Tibial artery (tissue), 4 donors: ENCODE results near the gene TTC12.

ENCODE experiments used
- DNase-seq, 2 donors: peaks; one replicate each; pipeline ENCODE4 v3.0.0-alpha.2; 2019
- H3K27ac ChIP-seq, 2 donors: fragments of 200-600 bp; sonication (generic) in 1 of 2; 1 replicate in 1 of 2; 2 replicates in 1 of 2; pipeline ENCODE4 v1.5.1; 2018 to 2019; ENCODE audit warnings: mild to moderate bottlenecking in 1 of 2
- H3K27me3 ChIP-seq, 2 donors: fragments of 200-600 bp; sonication (generic) in 1 of 2; one replicate each; pipeline versions ENCODE4 v1.5.1 to v1.6.0; 2016 to 2019
- H3K36me3 ChIP-seq, 3 donors: fragments of 200-600 bp; sonication (generic) in 2 of 3; one replicate each; pipeline ENCODE4 v1.5.1; 2016 to 2019; ENCODE audit warnings: mild to moderate bottlenecking in 2 of 3
- H3K4me1 ChIP-seq, 4 donors: fragments of 200-600 bp; sonication (generic) in 2 of 4; 1 replicate in 3 of 4; 2 replicates in 1 of 4; pipeline ENCODE4 v1.5.1; 2016 to 2019
- H3K4me3 ChIP-seq, 2 donors: fragments of 200-600 bp; sonication (generic) in 1 of 2; 1 replicate in 1 of 2; 2 replicates in 1 of 2; pipeline ENCODE4 v1.5.1; 2018 to 2019; ENCODE audit warnings: mild to moderate bottlenecking in 2 of 2
- H3K9me3 ChIP-seq, 3 donors: fragments of 200-600 bp; sonication (generic) in 1 of 3; one replicate each; pipeline ENCODE4 v1.5.1; 2016 to 2019
- CTCF ChIP-seq, 2 experiments: fragments of 200-600 bp in 1 of 2; fragments of 450-650 bp in 1 of 2; IDR thresholded peaks; one replicate each; pipeline ENCODE4 v1.5.1; 2017 to 2019; ENCODE audit warnings: antibody characterized with exemption in 2 of 2, mild to moderate bottlenecking in 1 of 2, moderate library complexity in 1 of 2
- intact Hi-C: fragments of 100-400 bp; cut with DNase I; formaldehyde crosslinking; loops from one replicate; pipeline ENCODE4 v1.15.0; 2023; ENCODE audit warnings: low total_unique reads

TTC12 gene

GRCh38 chr11:113274713-113275582, 39.4 kb upstream of the TTC12 start:
- Histone ChIP-seq H3K4me3 (no peak overlapping the region), H3K36me3 (no peaks in the 10 kb centered on the region), H3K4me1 (no peaks in the 10 kb centered on the region), H3K27ac (no peak overlapping the region), H3K27me3 (no peaks in the 10 kb centered on the region), H3K9me3 (no peaks in the 10 kb centered on the region)
- intact Hi-C loops = no loop called here
- no peak for TF ChIP-seq CTCF (IDR thresholded peaks at IDR 0.05)
- no peak for DNase-seq

GRCh38 chr11:113275602-113276001, 38.8 kb upstream of the TTC12 start:
- Histone ChIP-seq H3K4me1 (no peaks in the 10 kb centered on the region), H3K27me3 (no peaks in the 10 kb centered on the region), H3K36me3 (no peaks in the 10 kb centered on the region), H3K9me3 (no peaks in the 10 kb centered on the region), H3K27ac (no peak overlapping the region), H3K4me3 (no peak overlapping the region)
- intact Hi-C loops = no loop called here
- no peak for DNase-seq
- no peak for TF ChIP-seq CTCF (IDR thresholded peaks at IDR 0.05)

GRCh38 chr11:113276466-113276865, 37.9 kb upstream of the TTC12 start:
- Histone ChIP-seq H3K4me1 (no peaks in the 10 kb centered on the region), H3K9me3 (no peaks in the 10 kb centered on the region), H3K36me3 (no peaks in the 10 kb centered on the region), H3K27me3 (no peaks in the 10 kb centered on the region), H3K4me3 (no peak overlapping the region), H3K27ac (no peak overlapping the region)
- intact Hi-C loops = no loop called here
- no peak for DNase-seq
- TF ChIP-seq CTCF (IDR thresholded peaks at IDR 0.05) = no peak

GRCh38 chr11:113277907-113278306, 36.5 kb upstream of the TTC12 start:
- no peaks in the 10 kb centered on the region for H3K4me1 ChIP-seq
- no peak overlapping the region for H3K27ac ChIP-seq
- TF ChIP-seq CTCF (IDR thresholded peaks at IDR 0.05) = no peak
- no peaks in the 10 kb centered on the region for H3K27me3 ChIP-seq
- no peaks in the 10 kb centered on the region for H3K9me3 ChIP-seq
- intact Hi-C loops = no loop called here
- H3K4me3 ChIP-seq = no peak overlapping the region
- no peaks in the 10 kb centered on the region for H3K36me3 ChIP-seq
- no peak for DNase-seq

GRCh38 chr11:113278481-113278880, 35.9 kb upstream of the TTC12 start:
- TF ChIP-seq CTCF (IDR thresholded peaks at IDR 0.05) = no peak
- no peaks in the 10 kb centered on the region for H3K36me3 ChIP-seq
- intact Hi-C loops = no loop called here
- no peak overlapping the region for H3K4me3 ChIP-seq
- H3K9me3 ChIP-seq = no peaks in the 10 kb centered on the region
- no peak overlapping the region for H3K27ac ChIP-seq
- H3K27me3 ChIP-seq = peaks cover 0 to 3% of the 10 kb centered on the region in 2 donors
- H3K4me1 ChIP-seq = no peaks in the 10 kb centered on the region
- DNase-seq = no peak
